ENCODE results near the gene MBNL2. TPM values are rescaled to one million over a fixed set of nuclear protein-coding genes. Genes with fewer than 3 reads are reported as not detected.

The MBNL2 gene
- polyA plus RNA-seq, 4 donors: 12.1 to 31.2 (median 13.2) TPM

GRCh38 chr13:97238883-97239282 is 16.8 kb downstream of the MBNL2 start:
- no peak overlapping the region for H3K4me3 ChIP-seq (ENCODE audit: low read depth in 1 of 3, low read length in 3 of 3)
- no peaks in the 10 kb centered on the region for H3K9me3 ChIP-seq (ENCODE audit: control insufficient read depth in 2 of 2, insufficient read depth in 1 of 2, low read depth in 1 of 2, low read length in 1 of 2)
- peaks cover 16 to 71% (median 40%) of the 10 kb centered on the region in 3 donors for H3K4me1 ChIP-seq (ENCODE audit: control insufficient read depth in 3 of 3, insufficient read depth in 2 of 3, low read depth in 1 of 3, low read length in 2 of 3)
- H3K27me3 ChIP-seq (ENCODE audit: control insufficient read depth in 3 of 3, insufficient read depth in 3 of 3, low read length in 3 of 3): no peaks in the 10 kb centered on the region
- WGBS, 3 donors: 85 to 96% (median 95%) methylated on average over 4 of the region's 4 CpGs
- no peak for DNase-seq
- H3K27ac ChIP-seq (ENCODE audit: low read depth in 1 of 3, low read length in 2 of 3): no peak overlapping the region
- no peak for FAIRE-seq
- peaks cover 0 to 21% (median 2%) of the 10 kb centered on the region in 3 donors for H3K36me3 ChIP-seq (ENCODE audit: control insufficient read depth in 3 of 3, insufficient read depth in 2 of 3, low read depth in 1 of 3, low read length in 3 of 3)

GRCh38 chr13:97239306-97239705 is 17.2 kb downstream of the MBNL2 start:
- DNase-seq (peak in 1 of 2 donors; percentile 32), FAIRE-seq (no peak)
- Histone ChIP-seq H3K4me1 (ENCODE audit: control insufficient read depth in 3 of 3, insufficient read depth in 2 of 3, low read depth in 1 of 3, low read length in 2 of 3) (peaks cover 17 to 70% (median 37%) of the 10 kb centered on the region in 3 donors), H3K36me3 (ENCODE audit: control insufficient read depth in 3 of 3, insufficient read depth in 2 of 3, low read depth in 1 of 3, low read length in 3 of 3) (peaks cover 0 to 21% (median 2%) of the 10 kb centered on the region in 3 donors), H3K27ac (ENCODE audit: low read depth in 1 of 3, low read length in 2 of 3) (no peak overlapping the region), H3K9me3 (ENCODE audit: control insufficient read depth in 2 of 2, insufficient read depth in 1 of 2, low read depth in 1 of 2, low read length in 1 of 2) (no peaks in the 10 kb centered on the region), H3K4me3 (ENCODE audit: low read depth in 1 of 3, low read length in 3 of 3) (no peak overlapping the region), H3K27me3 (ENCODE audit: control insufficient read depth in 3 of 3, insufficient read depth in 3 of 3, low read length in 3 of 3) (no peaks in the 10 kb centered on the region)
- WGBS, 3 donors: 84 to 87% (median 85%) methylated on average over 1 of the region's 1 CpG

GRCh38 chr13:97239943-97240787 is 18.0 kb downstream of the MBNL2 start:
- FAIRE-seq (no peak), DNase-seq (peak in 1 of 2 donors; percentile 20)
- H3K27ac ChIP-seq (ENCODE audit: low read depth in 1 of 3, low read length in 2 of 3): peak overlapping the region in 1 of 3 donors; percentile 61
- no peak overlapping the region for H3K4me3 ChIP-seq (ENCODE audit: low read depth in 1 of 3, low read length in 3 of 3)
- H3K9me3 ChIP-seq (ENCODE audit: control insufficient read depth in 2 of 2, insufficient read depth in 1 of 2, low read depth in 1 of 2, low read length in 1 of 2): no peaks in the 10 kb centered on the region
- H3K27me3 ChIP-seq (ENCODE audit: control insufficient read depth in 3 of 3, insufficient read depth in 3 of 3, low read length in 3 of 3): no peaks in the 10 kb centered on the region
- 55 to 78% (median 73%) methylated on average over 3 of the region's 3 CpGs for WGBS, 3 donors
- peaks cover 0 to 21% (median 2%) of the 10 kb centered on the region in 3 donors for H3K36me3 ChIP-seq (ENCODE audit: control insufficient read depth in 3 of 3, insufficient read depth in 2 of 3, low read depth in 1 of 3, low read length in 3 of 3)
- peaks cover 21 to 69% (median 37%) of the 10 kb centered on the region in 3 donors for H3K4me1 ChIP-seq (ENCODE audit: control insufficient read depth in 3 of 3, insufficient read depth in 2 of 3, low read depth in 1 of 3, low read length in 2 of 3)

GRCh38 chr13:97240788-97241734 is 18.9 kb downstream of the MBNL2 start:
- Histone ChIP-seq H3K4me3 (ENCODE audit: low read depth in 1 of 3, low read length in 3 of 3) (no peak overlapping the region), H3K27me3 (ENCODE audit: control insufficient read depth in 3 of 3, insufficient read depth in 3 of 3, low read length in 3 of 3) (no peaks in the 10 kb centered on the region), H3K27ac (ENCODE audit: low read depth in 1 of 3, low read length in 2 of 3) (peak overlapping the region in 2 of 3 donors; percentile 6 to 61), H3K4me1 (ENCODE audit: control insufficient read depth in 3 of 3, insufficient read depth in 2 of 3, low read depth in 1 of 3, low read length in 2 of 3) (peaks cover 16 to 67% (median 39%) of the 10 kb centered on the region in 3 donors), H3K36me3 (ENCODE audit: control insufficient read depth in 3 of 3, insufficient read depth in 2 of 3, low read depth in 1 of 3, low read length in 3 of 3) (peaks cover 0 to 16% (median 2%) of the 10 kb centered on the region in 3 donors), H3K9me3 (ENCODE audit: control insufficient read depth in 2 of 2, insufficient read depth in 1 of 2, low read depth in 1 of 2, low read length in 1 of 2) (no peaks in the 10 kb centered on the region)
- peak in 1 of 2 donors; percentile 64 for DNase-seq
- WGBS, 3 donors: 70 to 77% (median 75%) methylated on average over 8 of the region's 8 CpGs
- no peak for FAIRE-seq

GRCh38 chr13:97241761-97242160 is 19.6 kb downstream of the MBNL2 start:
- peaks cover 0 to 16% (median 2%) of the 10 kb centered on the region in 3 donors for H3K36me3 ChIP-seq (ENCODE audit: control insufficient read depth in 3 of 3, insufficient read depth in 2 of 3, low read depth in 1 of 3, low read length in 3 of 3)
- H3K27me3 ChIP-seq (ENCODE audit: control insufficient read depth in 3 of 3, insufficient read depth in 3 of 3, low read length in 3 of 3): no peaks in the 10 kb centered on the region
- DNase-seq (no peak), FAIRE-seq (no peak)
- 81 to 91% (median 87%) methylated on average over 5 of the region's 5 CpGs for WGBS, 3 donors
- no peaks in the 10 kb centered on the region for H3K9me3 ChIP-seq (ENCODE audit: control insufficient read depth in 2 of 2, insufficient read depth in 1 of 2, low read depth in 1 of 2, low read length in 1 of 2)
- H3K27ac ChIP-seq (ENCODE audit: low read depth in 1 of 3, low read length in 2 of 3): peak overlapping the region in 2 of 3 donors; percentile 6 to 61
- peaks cover 14 to 65% (median 43%) of the 10 kb centered on the region in 3 donors for H3K4me1 ChIP-seq (ENCODE audit: control insufficient read depth in 3 of 3, insufficient read depth in 2 of 3, low read depth in 1 of 3, low read length in 2 of 3)
- no peak overlapping the region for H3K4me3 ChIP-seq (ENCODE audit: low read depth in 1 of 3, low read length in 3 of 3)

GRCh38 chr13:97242755-97243497 is 20.8 kb downstream of the MBNL2 start:
- H3K4me1 ChIP-seq (ENCODE audit: control insufficient read depth in 3 of 3, insufficient read depth in 2 of 3, low read depth in 1 of 3, low read length in 2 of 3): peaks cover 14 to 60% (median 35%) of the 10 kb centered on the region in 3 donors

GRCh38 chr13:97243915-97244781 is 22.0 kb downstream of the MBNL2 start:
- Histone ChIP-seq H3K27ac (ENCODE audit: low read depth in 1 of 3, low read length in 2 of 3) (peak overlapping the region; percentile 11 to 64 (median 63)), H3K4me1 (ENCODE audit: control insufficient read depth in 3 of 3, insufficient read depth in 2 of 3, low read depth in 1 of 3, low read length in 2 of 3) (peaks cover 14 to 50% (median 28%) of the 10 kb centered on the region in 3 donors), H3K27me3 (ENCODE audit: control insufficient read depth in 3 of 3, insufficient read depth in 3 of 3, low read length in 3 of 3) (no peaks in the 10 kb centered on the region), H3K4me3 (ENCODE audit: low read depth in 1 of 3, low read length in 3 of 3) (no peak overlapping the region), H3K9me3 (ENCODE audit: control insufficient read depth in 2 of 2, insufficient read depth in 1 of 2, low read depth in 1 of 2, low read length in 1 of 2) (no peaks in the 10 kb centered on the region), H3K36me3 (ENCODE audit: control insufficient read depth in 3 of 3, insufficient read depth in 2 of 3, low read depth in 1 of 3, low read length in 3 of 3) (peaks cover 0 to 11% (median 2%) of the 10 kb centered on the region in 3 donors)
- FAIRE-seq (no peak), DNase-seq (peak; percentile 54 to 55)
- 20 to 39% (median 30%) methylated on average over 8 of the region's 8 CpGs for WGBS, 3 donors

More at GRCh38 chr13:97242755-97243497, 20.8 kb downstream of the MBNL2 start:
- peaks cover 0 to 14% (median 2%) of the 10 kb centered on the region in 3 donors for H3K36me3 ChIP-seq (ENCODE audit: control insufficient read depth in 3 of 3, insufficient read depth in 2 of 3, low read depth in 1 of 3, low read length in 3 of 3)
- H3K4me3 ChIP-seq (ENCODE audit: low read depth in 1 of 3, low read length in 3 of 3): no peak overlapping the region
- no peaks in the 10 kb centered on the region for H3K27me3 ChIP-seq (ENCODE audit: control insufficient read depth in 3 of 3, insufficient read depth in 3 of 3, low read length in 3 of 3)
- DNase-seq (no peak), FAIRE-seq (no peak)
- no peaks in the 10 kb centered on the region for H3K9me3 ChIP-seq (ENCODE audit: control insufficient read depth in 2 of 2, insufficient read depth in 1 of 2, low read depth in 1 of 2, low read length in 1 of 2)
- peak overlapping the region in 1 of 3 donors; percentile 11 for H3K27ac ChIP-seq (ENCODE audit: low read depth in 1 of 3, low read length in 2 of 3)
- 89 to 95% (median 93%) methylated on average over 13 of the region's 13 CpGs for WGBS, 3 donors
